Cardiac muscle cell (in vitro differentiated cells and primary cell): ENCODE results near the gene CANT1. TPM values are rescaled to one million over a fixed set of nuclear protein-coding genes. Genes with fewer than 3 reads are reported as not detected.
A peak's percentile ranks its signal among the peaks of the same experiment; 100 is the strongest.

Experiments
- DNase-seq, 2 donors: peaks; one replicate each; pipeline versions ENCODE4 v3.0.0 to v3.0.0-alpha.2; 2010 to 2017; ENCODE audit warnings: low read depth in 1 of 2, low spot score in 1 of 2
- H3K27ac ChIP-seq: fragments of 200-600 bp; sonication (generic); 2 replicates; pipeline ENCODE4 v1.5.1; 2016
- H3K27me3 ChIP-seq: fragments of 200-600 bp; sonication (generic); 2 replicates; pipeline ENCODE4 v1.6.0; 2016; ENCODE audit warnings: control low read depth
- H3K36me3 ChIP-seq: fragments of 200-600 bp; sonication (generic); 2 replicates; pipeline ENCODE4 v1.5.1; 2016; ENCODE audit warnings: control low read depth
- H3K4me1 ChIP-seq: fragments of 200-600 bp; sonication (generic); 2 replicates; pipeline ENCODE4 v1.8.1; 2017; ENCODE audit warnings: low read depth, mild to moderate bottlenecking, mixed run types
- H3K4me3 ChIP-seq: fragments of 200-600 bp; sonication (generic); 2 replicates; pipeline ENCODE4 v1.5.1; 2016; ENCODE audit warnings: mild to moderate bottlenecking
- H3K9me3 ChIP-seq: fragments of 200-600 bp; sonication (generic); 2 replicates; pipeline ENCODE4 v1.5.1; 2017; ENCODE audit warnings: low read depth, mild to moderate bottlenecking, control low read depth
- CTCF ChIP-seq: IDR thresholded peaks from 2 replicates; pipeline ENCODE4 v1.5.1; 2012; ENCODE audit warnings: low read depth, mild to moderate bottlenecking, low read length
- polyA plus RNA-seq: library from polyadenylated mRNA; unstranded; fragments of >200 nt; fragmentation: Nextera tagmentation; extraction: Ambion mirVana; gene quantifications from 2 replicates; pipeline ENCODE4 v1.2.1, GENCODE V29; 2016
- total RNA-seq: library from RNA; depleted of rRNA; stranded (reverse); fragments of >200 nt; gene quantifications from 2 replicates; pipeline ENCODE4 v1.2.3, GENCODE V29; 2016

CANT1 gene
- total and polyA plus RNA-seq, 2 experiments from 2014 or later: 33.6 to 55.3 TPM

DNA sequence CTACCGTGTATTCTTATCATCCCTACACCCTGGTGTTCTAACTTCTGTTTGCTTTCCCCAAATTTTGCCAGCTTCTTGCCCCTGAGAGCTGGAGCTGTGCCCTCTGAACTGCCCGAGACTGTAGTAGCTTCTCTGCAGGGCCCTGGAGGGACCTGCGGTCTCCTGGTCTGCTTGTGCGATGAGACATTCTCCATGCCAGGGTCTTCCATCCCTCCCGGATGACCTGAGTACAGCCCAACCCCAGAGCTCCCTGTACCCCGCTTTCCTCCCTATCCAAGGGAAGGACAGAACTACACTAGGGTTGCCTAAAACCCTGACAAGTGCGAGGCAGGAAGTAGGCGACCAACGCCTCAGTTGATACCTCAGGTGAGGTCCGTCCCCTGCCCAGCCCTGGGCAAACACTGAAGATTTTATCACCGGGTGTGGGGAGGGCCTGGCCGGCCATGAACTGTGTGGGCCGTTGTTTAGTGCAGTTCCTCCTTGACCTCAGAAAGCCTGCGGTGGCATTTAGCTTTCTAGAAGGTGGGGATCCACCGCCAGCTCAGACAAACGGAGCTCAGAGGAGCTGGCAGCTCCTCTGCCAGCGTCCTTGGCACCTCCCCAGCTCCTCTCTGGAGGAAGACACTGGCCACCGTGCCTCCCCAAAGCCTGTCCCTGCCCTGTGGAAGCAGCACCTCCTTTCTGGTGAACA is 13.7 kb downstream of the CANT1 start:
- Histone ChIP-seq H3K9me3 (no peaks in the 10 kb centered on the region), H3K36me3 (peaks cover 16% of the 10 kb centered on the region), H3K4me1 (no peaks in the 10 kb centered on the region), H3K27ac (no peak overlapping the region), H3K4me3 (no peak overlapping the region), H3K27me3 (no peaks in the 10 kb centered on the region)
- no peak for DNase-seq
- TF ChIP-seq CTCF: no peak

GRCh38 chr17:78995022-78995760 is 14.4 kb downstream of the CANT1 start:
- no peaks in the 10 kb centered on the region for H3K9me3 ChIP-seq
- no peak overlapping the region for H3K27ac ChIP-seq
- no peaks in the 10 kb centered on the region for H3K4me1 ChIP-seq
- DNase-seq: no peak
- TF ChIP-seq CTCF: no peak
- no peak overlapping the region for H3K4me3 ChIP-seq
- no peaks in the 10 kb centered on the region for H3K27me3 ChIP-seq
- peaks cover 16% of the 10 kb centered on the region for H3K36me3 ChIP-seq

GRCh38 chr17:78993981-78994671 is 15.4 kb downstream of the CANT1 start:
- Histone ChIP-seq H3K27ac (no peak overlapping the region), H3K27me3 (no peaks in the 10 kb centered on the region), H3K36me3 (peaks cover 16% of the 10 kb centered on the region), H3K4me1 (no peaks in the 10 kb centered on the region), H3K9me3 (no peaks in the 10 kb centered on the region), H3K4me3 (no peak overlapping the region)
- no peak for TF ChIP-seq CTCF
- no peak for DNase-seq

DNA sequence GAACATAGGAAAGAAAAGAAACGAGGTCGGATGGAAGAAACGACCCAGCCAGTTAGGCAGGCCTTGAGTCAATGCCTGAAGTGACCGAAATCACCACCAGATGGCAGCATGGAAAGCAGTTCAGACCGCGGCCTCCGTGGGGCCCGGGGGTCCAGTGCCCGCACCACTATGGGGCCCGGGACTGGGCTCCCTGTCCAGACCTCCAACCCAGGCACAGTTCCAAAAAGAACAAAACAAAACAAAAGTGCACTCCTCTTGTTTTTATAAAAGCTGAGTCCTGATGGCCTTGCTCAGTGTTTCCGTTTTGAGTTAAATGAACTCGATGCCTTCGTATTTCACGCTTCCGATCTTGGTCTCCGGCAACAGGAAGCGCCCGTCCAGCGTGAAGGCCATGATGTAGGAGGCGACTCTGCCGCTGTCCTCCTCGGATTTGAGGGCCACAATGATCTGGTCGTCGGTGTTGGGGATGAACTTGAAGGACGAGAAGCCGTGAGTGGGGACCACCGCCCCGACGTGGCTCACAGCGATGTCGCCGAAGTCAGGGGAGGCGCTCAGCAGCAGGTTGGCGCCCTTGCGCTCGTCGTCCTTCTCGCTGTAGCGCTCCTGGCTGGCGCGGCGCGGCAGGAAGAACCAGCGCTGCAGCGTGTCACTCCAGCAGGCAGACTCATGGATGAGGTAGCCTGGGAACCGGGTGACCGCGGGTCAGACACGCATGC is 16.2 kb downstream of the CANT1 start:
- no peaks in the 10 kb centered on the region for H3K27me3 ChIP-seq
- peak; percentile 57 to 62 for DNase-seq
- peaks cover 16% of the 10 kb centered on the region for H3K36me3 ChIP-seq
- H3K9me3 ChIP-seq: no peaks in the 10 kb centered on the region
- H3K27ac ChIP-seq: no peak overlapping the region
- H3K4me3 ChIP-seq: no peak overlapping the region
- H3K4me1 ChIP-seq: peaks cover 1% of the 10 kb centered on the region
- peak; percentile 74 for TF ChIP-seq CTCF

- Histone ChIP-seq H3K27me3 (no peaks in the 10 kb centered on the region), H3K4me3 (no peak overlapping the region), H3K4me1 (peaks cover 8% of the 10 kb centered on the region), H3K9me3 (no peaks in the 10 kb centered on the region), H3K36me3 (peaks cover 16% of the 10 kb centered on the region), H3K27ac (no peak overlapping the region)
- no peak for TF ChIP-seq CTCF
- no peak for DNase-seq
These were observed 16.9 kb downstream of the CANT1 start for GRCh38 chr17:78992542-78993212.
